ENCODE data around the gene SMYD4.
"Not testable (repeated sequence)": the region's sequence is repeated elsewhere in the genome, so short reads cannot be mapped to it uniquely, and the experiment has no call there.

Gene SMYD4, protein sequence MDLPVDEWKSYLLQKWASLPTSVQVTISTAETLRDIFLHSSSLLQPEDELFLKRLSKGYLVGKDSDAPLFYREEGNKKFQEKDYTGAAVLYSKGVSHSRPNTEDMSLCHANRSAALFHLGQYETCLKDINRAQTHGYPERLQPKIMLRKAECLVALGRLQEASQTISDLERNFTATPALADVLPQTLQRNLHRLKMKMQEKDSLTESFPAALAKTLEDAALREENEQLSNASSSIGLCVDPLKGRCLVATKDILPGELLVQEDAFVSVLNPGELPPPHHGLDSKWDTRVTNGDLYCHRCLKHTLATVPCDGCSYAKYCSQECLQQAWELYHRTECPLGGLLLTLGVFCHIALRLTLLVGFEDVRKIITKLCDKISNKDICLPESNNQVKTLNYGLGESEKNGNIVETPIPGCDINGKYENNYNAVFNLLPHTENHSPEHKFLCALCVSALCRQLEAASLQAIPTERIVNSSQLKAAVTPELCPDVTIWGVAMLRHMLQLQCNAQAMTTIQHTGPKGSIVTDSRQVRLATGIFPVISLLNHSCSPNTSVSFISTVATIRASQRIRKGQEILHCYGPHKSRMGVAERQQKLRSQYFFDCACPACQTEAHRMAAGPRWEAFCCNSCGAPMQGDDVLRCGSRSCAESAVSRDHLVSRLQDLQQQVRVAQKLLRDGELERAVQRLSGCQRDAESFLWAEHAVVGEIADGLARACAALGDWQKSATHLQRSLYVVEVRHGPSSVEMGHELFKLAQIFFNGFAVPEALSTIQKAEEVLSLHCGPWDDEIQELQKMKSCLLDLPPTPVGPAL

DNA sequence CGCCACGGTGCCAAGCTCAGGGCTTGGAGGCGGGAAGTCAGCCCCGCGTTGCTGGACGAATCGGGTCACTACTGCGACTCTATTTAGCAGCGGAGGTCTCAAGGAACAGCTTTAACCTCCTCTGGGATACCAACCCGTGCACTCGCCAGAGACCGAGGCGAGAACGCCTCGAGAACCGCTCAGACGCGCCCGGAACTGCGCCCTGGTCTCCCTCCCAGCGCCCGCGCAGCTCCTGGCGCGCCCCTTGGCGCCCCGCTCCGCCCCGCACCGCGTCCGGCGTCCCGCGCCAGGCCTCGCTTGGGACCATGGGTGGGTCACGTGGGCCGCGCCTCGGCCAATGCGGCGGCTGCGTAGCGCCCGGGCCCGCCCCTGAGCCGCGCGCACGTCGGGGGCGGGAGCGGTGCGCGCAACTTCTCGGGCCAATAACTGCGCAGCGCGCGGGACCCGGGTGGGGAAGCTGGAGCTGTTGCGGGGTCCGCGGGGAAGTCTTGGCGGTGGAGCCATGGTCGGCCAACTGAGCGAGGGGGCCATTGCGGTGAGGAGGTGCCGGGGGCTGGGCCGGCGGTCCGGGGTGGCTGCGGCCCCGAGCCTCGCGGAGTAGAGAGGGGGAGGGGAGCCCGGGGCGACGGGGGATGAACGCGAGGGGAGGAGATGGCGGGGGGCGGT is at the start of gene SMYD4, which contains the start of gene RPA1:
Gene SMYD4, minus strand, starts transcription at position 311 of the 666 bp plus-strand sequence. CDS start 1,908 bp downstream, outside the sequence.
Gene RPA1, plus strand, starts transcription at position 414 of the 666 bp plus-strand sequence. Its CDS starts 89 bp downstream, at position 503.
- DNase-seq (ENCODE audit: low read depth) = peak; percentile 30

DNA sequence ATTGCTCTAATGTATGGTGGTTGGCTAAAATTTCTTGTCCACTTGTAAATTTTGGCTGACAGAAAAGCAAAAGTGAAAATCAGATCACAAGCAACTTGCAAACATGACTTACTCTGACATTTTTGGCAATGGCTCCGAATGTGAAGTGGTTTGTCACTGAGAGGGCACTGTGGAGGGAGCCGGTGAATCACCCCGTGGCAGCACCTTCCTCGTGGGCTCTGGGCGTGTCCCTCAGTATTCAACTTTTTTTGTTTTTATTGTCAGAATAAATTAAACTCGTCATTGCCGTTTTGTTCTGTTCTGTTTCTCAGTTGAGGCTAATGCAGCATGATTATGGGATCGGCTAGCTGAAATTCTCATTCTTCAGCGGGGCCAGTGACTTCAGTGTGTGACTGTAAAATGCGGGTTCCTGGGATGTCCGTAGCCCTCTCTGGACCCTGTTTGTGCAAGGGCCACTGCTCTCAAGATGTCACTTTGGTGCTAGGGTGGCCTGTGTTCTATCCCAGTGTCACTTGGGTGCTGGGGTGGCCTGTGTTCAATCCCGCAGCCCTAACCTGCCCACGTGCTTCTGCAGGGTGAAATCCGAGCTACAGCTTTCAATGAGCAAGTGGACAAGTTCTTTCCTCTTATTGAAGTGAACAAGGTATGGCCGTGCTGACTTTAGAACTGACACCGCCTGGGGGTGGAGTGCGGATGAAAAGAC is 48.9 kb upstream of the SMYD4 start:
- DNase-seq (ENCODE audit: low read depth) = no peak

DNA sequence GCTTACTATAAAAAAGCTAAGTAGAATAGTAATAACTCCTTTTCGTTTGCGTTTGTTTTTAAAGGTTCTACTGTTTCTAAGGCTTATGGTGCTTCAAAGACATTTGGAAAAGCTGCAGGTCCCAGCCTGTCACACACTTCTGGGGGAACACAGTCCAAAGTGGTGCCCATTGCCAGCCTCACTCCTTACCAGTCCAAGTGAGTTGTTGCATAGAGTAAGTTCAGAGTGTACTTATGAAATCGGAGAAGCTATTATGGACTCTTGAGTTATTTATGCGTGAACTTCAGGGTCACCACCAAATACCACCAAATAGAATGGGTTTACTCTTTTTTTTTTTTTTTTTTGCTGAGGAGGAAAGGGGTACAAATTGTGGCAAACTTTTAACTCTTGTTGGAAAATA is 45.9 kb upstream of the SMYD4 start:
- no peak for DNase-seq (ENCODE audit: low read depth)

DNA sequence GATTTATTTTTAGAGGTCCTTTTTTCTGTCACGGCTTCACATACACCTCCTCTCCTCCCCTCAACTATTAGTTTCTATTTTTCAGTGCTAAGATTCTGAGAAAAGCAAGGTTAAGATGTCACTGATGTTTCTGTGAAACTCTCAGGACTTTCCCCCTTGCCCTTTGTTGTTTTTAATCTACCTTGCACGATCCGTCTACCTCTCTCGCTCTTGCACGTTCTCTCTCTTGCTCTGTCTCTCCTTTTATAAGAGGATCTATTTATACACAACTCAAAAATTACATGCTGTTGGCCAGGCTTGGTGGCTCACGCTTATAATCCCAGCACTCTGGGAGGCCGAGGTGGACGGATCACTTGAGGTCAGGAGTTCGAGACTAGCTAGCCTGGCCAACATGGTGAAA is 43.7 kb upstream of the SMYD4 start:
- DNase-seq (ENCODE audit: low read depth) = no peak

DNA sequence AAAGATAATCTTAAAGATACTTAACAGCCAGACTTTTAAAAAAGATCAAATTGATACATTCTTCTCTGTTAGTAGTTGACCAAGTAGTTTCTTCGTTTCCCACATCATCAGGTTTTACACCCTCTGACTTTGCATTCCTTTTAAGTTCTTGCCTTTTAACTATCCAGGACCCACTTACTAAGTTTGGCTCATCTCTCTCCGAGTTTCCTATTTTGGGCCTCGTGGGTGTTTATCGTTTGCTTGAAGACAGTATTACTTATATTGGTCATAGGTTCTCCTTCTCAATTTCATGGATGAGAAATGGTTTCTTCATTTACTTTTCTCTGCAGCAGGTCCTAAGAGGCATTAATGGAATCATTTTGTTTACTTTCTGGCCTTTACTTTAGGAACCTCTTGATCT is 43.3 kb upstream of the SMYD4 start:
- DNase-seq (ENCODE audit: low read depth) = no peak

DNA sequence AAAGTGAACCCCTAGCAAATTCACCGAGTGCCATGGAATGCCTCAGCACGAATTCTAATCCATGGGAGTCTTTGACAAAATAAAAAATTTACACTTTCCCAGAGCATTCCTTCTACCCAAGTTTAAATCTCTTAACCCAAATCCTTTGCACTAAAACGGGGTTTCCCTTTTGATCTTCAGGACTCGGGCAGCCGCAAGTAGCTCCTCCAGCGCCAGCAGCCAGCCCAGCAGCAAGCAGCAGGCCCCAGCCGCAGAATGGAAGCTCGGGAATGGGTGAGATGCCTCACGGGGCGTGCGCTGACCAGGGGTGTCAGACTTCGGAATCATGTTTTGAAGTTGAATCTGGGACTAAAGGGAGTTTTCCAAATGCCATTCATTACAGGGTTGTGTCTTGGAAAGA is 42.6 kb upstream of the SMYD4 start:
- no peak for DNase-seq (ENCODE audit: low read depth)

DNA sequence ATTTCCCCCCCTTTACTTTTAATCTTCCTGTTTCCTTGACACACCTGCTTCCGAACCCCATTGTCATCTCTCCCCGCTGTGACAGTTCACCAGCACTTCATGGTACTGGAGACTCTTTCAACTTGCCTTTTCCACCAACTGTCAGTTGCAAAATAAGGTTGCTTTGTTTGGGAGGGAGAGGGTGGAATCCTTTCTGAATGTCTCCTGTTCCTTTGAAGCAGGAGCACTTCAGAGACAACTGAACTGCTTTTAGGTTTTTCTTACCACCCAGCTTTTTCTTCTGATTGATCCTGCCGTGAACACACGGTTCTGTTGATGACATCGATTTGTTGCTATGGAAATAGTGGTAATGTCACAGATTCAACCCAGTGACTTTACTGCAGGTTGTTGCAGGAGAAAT is 42.1 kb upstream of the SMYD4 start:
- DNase-seq (ENCODE audit: low read depth) = no peak

DNA sequence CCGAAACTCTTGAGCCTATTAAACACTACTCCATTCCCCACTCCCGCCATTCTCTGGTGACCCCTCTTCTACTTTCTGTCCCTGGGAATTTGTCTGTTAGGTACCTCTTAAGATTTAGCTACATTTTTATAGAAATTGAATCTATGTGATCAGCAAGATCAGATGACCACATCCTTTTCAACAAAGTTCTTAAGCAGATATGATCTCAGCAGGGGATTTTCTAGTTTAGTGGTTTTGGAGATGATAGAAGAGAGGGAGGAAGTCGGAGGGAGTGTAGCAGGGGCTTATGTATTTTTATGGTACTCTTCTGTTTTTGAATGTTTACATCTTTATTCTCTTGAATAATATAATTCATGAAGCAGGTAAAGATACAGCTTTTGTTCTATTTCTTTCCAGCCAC is 40.9 kb upstream of the SMYD4 start:
- DNase-seq (ENCODE audit: low read depth) = no peak

DNA sequence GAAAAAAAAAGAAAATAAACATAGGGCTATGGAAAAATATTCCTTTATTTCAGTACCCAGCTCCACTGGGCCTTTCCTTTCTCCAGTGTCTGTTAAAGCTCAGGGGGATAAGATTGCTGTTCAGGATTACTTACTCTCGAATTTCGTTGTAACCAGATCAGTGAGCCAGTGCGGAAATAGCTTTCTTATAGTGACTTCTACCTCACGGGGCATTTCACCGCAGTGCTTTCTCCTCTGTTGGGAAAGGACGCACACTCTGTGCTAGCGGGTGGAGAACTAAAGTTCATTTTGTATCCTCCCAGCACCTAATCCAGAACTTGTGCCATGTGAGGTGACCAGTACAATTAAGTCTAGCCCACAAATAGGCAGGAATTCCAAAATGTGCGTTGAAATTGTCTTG is 38.4 kb upstream of the SMYD4 start:
- DNase-seq (ENCODE audit: low read depth) = no peak

DNA sequence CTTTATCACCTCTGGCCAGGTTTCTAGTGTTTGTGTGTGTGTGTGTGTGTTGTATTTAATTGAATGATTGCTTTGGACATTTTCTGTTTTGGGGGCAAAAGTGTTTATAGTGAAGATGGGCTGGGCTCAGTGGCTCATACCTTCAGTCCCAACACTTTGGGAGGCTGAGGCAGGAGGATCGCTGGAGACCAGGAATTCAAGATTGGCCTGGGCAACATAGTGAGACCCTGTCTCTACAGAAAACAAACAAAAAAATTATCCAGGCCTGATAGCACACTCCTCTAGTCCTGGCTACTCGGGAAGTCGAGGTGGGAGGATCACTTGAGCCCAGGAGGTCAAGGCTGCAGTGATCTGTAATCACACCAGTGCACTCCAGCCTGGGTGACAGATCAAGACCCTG is 37.6 kb upstream of the SMYD4 start:
- no peak for DNase-seq (ENCODE audit: low read depth)

DNA sequence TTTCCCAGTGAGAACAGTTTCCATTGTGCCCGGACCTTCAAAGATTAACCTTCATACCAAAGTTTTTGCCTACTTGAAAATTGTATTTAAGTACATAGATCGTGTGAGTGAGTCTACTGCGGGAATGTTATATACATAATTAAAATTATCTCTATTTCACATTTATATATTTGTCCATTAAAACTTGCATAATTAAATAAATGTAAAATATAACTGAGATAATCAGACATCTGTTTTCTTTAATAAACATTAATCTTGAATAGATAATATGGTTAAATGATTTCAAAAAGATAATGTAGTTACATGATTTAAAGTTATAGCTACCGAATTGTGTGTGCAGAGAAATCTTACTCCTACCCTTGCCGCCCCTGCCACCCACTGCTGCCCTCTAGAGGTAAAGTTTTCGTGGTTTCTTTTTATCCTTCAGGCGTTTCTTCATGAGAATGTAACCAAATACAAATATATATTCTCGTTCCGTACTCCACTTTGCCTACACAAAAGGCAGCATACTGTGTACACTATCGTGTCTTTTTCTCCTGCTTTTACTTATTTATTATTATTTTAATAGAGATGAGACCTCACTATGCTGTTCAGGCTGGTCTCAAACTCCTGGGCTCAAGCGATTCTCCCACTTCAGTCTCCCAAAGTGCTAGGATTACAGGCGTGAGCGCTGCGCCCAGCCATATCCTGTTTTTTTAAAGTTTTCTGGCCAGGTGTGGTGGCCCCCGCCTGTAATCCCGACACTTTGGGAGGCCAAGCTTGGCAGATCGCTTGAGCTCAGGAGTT is 35.7 kb upstream of the SMYD4 start:
- DNase-seq (ENCODE audit: low read depth) = no peak

DNA sequence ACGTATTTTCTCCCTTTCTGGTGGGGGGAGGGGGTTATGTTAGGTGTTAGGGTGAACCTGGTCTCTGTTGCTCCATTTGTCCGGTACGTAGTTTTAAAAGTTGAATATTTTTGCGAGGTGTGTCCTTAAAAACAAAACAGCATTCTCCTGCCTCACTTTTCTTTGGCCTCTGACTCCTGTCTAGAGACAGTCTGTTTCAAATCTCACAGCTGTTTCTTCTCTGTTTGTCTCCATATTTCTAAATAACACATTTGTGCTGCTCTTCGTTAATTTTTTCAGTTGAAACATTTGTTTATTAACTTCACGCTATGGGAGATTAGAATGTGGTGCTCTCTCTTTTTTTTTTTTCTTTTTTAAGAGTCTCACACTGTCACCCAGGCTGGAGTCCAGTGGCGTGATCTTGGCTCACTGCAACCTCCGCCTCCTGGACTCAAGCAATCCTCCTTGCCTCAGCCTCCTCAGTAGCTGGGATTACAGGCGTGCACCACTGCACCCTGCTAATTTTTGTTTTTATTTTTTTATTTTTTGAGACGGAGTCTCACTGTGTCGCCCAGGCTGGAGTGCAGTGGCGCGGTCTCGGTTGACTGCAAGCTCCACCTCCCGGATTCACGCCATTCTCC is 31.8 kb upstream of the SMYD4 start:
- DNase-seq (ENCODE audit: low read depth) = no peak

DNA sequence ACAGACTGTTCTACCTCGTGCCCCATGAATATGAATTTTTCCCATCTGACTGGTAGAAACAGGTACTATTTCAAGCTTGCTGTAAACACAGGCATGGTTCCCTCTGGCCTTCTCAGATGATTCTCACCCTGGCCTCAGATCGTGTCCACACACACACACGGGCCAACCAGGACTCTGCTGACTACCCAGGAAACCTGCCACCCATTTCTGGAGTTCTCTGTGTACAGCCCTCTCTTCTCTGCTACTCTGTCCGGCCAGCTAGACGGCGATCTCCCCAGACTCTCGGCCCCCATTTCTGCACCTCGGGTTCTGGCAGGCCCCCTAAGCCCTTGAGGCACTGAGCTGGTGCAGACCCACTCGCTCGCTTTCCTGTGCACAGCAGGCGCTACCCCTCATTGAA is 31.3 kb upstream of the SMYD4 start:
- DNase-seq (ENCODE audit: low read depth) = no peak

DNA sequence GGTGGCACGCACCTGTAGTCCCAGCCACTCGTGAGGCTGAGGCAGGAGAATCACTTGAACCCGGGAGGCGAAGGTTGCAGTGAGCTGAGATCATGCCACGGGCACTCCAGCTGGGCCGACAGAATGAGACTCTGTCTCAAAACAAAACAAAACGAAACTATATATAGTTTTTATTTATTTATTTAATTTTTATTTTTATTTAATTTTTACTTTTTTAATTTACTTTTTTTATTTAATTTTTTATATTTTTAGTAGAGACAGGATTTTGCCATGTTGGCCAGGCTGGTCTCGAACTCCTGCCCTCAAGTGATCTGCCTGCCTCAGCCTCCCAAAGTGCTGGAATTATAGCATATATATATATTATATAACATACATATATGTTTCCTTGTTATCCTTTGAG is 26.8 kb upstream of the SMYD4 start:
- not testable (repeated sequence) for DNase-seq (ENCODE audit: low read depth)

DNA sequence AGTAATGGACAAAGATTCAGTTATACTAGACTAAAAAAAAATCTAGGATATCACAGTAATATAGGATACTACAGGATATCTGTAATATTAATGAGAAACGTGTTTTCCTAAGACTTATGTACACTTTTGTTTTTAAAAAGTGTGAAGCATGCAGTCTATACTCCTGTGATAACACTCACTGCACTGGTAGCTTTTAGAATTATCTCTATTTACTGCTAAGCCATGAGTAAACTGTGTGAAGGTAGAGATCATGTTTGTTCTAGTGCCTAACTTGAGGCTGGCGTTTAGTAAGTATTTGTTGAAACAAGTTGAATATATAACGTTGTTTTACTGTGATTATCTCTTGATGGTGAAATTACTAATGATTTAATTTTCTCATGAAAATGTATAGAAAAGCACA is 24.0 kb upstream of the SMYD4 start:
- no peak for DNase-seq (ENCODE audit: low read depth)

DNA sequence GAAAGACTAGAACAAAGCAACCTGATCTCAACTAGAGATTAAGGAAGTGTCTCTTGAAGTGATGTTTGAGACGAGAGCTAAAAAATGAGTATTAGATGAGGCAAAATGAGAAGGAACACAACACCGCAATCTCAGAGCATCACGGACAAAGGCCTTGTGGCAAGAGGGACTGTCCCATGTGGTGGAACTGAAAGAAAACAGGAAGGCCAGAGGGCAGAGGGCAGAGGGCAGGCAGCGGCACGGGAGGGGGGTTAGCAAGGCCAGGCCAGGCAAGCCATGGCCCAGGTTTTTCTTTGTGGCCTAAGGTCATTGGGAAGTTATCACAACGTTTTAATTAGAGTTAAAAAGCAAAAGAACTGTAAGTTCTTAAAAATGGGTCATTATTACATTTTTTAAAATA is 22.6 kb upstream of the SMYD4 start:
- no peak for DNase-seq (ENCODE audit: low read depth)

DNA sequence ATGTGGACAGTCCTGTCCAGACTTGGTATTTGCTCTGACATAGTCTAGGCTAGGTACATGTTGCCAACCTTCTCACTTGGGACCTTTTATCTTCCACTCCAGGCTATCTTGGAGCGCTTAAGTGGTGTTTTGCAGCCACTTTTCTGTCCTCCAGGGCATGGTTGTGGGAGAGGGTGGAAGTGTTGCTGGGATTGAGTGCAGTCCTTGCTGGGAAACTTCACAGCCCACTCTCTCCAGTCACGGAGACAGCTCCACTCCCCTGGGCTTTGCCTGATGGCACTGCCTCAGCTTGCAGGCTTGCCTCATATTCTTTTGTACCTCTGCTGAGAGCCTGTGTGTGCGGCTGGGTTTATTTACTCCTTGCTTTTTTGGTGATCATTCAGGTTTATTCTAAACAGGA is 17.5 kb upstream of the SMYD4 start:
- DNase-seq (ENCODE audit: low read depth) = no peak

DNA sequence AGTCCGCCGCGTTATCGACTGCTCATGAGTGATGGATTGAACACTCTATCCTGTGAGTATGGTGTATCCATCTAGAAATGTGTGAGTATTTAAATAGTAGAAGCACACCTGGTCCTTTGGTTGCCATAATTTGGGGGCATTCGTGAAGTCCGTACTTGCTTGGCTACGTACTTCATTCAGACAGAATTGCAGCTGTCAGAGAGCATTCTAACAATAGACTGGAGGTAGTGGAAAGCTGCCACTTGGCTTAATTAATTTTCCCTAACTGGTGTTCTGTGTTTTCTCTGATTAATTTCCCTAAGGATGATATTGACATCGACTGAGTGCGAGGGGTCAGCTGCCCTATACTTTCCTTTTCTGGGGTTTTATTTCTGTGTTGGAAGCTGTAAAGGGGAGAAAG is 14.2 kb upstream of the SMYD4 start:
- no peak for DNase-seq (ENCODE audit: low read depth)

DNA sequence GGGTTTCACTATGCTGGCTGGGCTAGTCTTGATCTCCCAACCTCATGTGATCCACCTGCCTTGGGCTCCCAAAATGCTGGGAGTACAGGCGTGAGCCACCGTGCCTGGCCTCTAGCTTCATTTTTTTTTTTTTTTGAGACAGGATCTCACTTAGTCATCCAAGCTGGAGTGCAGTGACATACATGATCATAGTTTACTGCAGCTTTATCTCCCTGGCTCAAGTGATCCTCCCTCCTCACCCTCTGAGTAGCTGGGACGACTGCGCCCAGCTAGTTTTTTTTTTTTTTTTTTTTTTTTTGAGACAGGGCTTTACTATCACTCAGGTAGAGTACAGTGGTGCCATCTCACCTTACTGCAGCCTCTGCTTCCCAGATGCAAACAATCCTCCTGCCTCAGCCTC is 9.8 kb upstream of the SMYD4 start:
- no peak for DNase-seq (ENCODE audit: low read depth)

DNA sequence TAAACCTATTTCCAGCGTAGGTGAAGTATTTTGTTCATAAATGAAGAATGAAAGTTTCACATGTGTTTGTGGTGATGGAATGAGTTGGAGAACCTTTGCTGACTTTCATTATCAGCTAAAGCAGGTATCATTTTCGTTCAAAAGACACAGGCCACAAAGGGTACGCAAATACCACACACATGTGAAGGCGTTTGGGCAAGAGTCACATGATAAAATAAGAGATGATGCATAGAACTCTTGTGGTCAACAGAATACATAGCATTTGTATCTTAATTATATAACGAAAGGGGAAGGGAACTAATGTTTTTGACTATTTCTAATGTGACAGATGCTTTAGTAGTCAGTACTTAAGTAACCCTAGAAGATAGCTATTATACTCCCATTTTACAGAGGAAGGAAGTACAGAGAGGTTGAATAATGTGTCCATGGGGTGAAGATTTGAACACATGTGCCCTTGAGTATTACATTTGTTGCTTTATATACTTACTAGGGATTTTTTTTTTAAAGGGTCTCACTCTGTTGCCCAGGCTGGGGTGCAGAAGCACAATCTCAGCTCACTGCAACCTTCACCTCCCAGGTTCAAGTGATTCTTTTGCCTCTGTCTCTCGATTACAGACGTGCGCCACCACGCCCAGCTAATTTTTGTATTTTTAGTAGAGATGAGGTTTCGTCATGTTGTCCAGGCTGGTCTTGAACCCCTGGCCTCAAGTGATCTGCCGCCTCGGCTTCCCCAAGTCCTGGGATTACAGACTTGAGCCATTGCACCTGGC is 4.9 kb upstream of the SMYD4 start:
- DNase-seq (ENCODE audit: low read depth) = no peak

Data from HS-27A (cell line).